Measurements from ENCODE around the gene KIF2A.

DNA sequence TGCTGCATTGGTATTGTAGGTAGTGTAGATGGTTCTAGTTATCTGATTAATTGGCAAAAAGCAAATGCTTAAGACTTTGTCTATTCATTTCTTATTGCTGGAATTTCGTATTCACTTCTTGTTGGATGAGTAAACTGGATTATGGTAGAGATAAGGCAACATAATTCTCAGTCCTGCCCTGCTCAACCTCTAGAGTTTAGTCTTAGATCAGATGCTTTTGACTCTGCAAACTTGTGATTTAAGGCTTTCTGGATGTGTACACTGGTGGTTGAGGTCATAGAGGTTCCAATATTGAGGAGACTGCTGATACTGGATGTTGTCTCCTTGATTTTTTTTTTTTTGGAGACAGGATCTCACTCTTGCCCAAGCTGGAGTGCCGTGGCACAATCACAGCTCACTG, 35.0 kb downstream of the KIF2A start:
- TF ChIP-seq, protein P1, sequence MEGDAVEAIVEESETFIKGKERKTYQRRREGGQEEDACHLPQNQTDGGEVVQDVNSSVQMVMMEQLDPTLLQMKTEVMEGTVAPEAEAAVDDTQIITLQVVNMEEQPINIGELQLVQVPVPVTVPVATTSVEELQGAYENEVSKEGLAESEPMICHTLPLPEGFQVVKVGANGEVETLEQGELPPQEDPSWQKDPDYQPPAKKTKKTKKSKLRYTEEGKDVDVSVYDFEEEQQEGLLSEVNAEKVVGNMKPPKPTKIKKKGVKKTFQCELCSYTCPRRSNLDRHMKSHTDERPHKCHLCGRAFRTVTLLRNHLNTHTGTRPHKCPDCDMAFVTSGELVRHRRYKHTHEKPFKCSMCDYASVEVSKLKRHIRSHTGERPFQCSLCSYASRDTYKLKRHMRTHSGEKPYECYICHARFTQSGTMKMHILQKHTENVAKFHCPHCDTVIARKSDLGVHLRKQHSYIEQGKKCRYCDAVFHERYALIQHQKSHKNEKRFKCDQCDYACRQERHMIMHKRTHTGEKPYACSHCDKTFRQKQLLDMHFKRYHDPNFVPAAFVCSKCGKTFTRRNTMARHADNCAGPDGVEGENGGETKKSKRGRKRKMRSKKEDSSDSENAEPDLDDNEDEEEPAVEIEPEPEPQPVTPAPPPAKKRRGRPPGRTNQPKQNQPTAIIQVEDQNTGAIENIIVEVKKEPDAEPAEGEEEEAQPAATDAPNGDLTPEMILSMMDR (IDR thresholded peaks at IDR 0.05; ENCODE audit: low read depth, low read length), result no peak
- TF ChIP-seq POLR2A (IDR thresholded peaks at IDR 0.05; ENCODE audit: extremely low read depth, insufficient read length) (no peak), MYC (IDR thresholded peaks at IDR 0.05; ENCODE audit: low read depth, low read length) (no peak)
- TF ChIP-seq, protein P2, sequence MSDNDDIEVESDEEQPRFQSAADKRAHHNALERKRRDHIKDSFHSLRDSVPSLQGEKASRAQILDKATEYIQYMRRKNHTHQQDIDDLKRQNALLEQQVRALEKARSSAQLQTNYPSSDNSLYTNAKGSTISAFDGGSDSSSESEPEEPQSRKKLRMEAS (IDR thresholded peaks at IDR 0.05; ENCODE audit: low read depth, low read length), result no peak
